CD14-positive monocyte (primary cell): ENCODE data around the gene LIN7A. TPM values are rescaled to one million over a fixed set of nuclear protein-coding genes. Genes with fewer than 3 reads are reported as not detected.
A peak's percentile ranks its signal among the peaks of the same experiment; 100 is the strongest.

ENCODE experiments used
- DNase-seq, 3 donors: peaks; one replicate each; pipeline ENCODE4 v3.0.0-alpha.2; 2011 to 2022
- H2AFZ ChIP-seq: 2 replicates; pipeline ENCODE4 v1.6.0; 2012; ENCODE audit warnings: mild to moderate bottlenecking, low read depth, low read length, inconsistent platforms; ENCODE audit not compliant: insufficient read depth, poor library complexity, severe bottlenecking
- H3K27ac ChIP-seq, 2 donors: 1 replicate in 1 of 2; 2 replicates in 1 of 2; pipeline ENCODE4 v1.5.1; 2012 to 2013; ENCODE audit warnings: low read length in 2 of 2, control low read depth in 1 of 2, inconsistent platforms in 1 of 2, low read depth in 1 of 2, mild to moderate bottlenecking in 1 of 2
- H3K27me3 ChIP-seq, 2 donors: one replicate each; pipeline versions ENCODE4 v1.6.0 to v1.6.1; 2011 to 2013; ENCODE audit warnings: low read length in 2 of 2; ENCODE audit not compliant: control insufficient read depth in 2 of 2, insufficient read depth in 2 of 2
- H3K36me3 ChIP-seq, 2 donors: replicated peaks in 1 of 2; 1 replicate in 1 of 2; 2 replicates in 1 of 2; pipeline versions ENCODE4 v1.5.1 to v1.6.1; 2012 to 2013; ENCODE audit warnings: low read length in 2 of 2, control low read depth in 1 of 2, inconsistent platforms in 1 of 2, mild to moderate bottlenecking in 1 of 2; ENCODE audit not compliant: insufficient read depth in 2 of 2, control insufficient read depth in 1 of 2
- H3K4me1 ChIP-seq, 2 donors: 1 replicate in 1 of 2; 2 replicates in 1 of 2; pipeline versions ENCODE4 v1.5.1 to v1.6.1; 2012 to 2013; ENCODE audit warnings: low read length in 2 of 2, control low read depth in 1 of 2, inconsistent platforms in 1 of 2, mild to moderate bottlenecking in 1 of 2, moderate library complexity in 1 of 2; ENCODE audit not compliant: insufficient read depth in 2 of 2, control insufficient read depth in 1 of 2
- H3K4me2 ChIP-seq: replicated peaks from 2 replicates; pipeline ENCODE3; 2012; ENCODE audit warnings: low read length, moderate library complexity, mild to moderate bottlenecking; ENCODE audit not compliant: poor library complexity, severe bottlenecking; ENCODE audit errors: extremely low read depth
- H3K4me3 ChIP-seq, 3 experiments: fragments of 200-600 bp in 1 of 3; sonication (generic) in 1 of 3; replicated peaks in 1 of 3; 1 replicate in 2 of 3; 2 replicates in 1 of 3; pipeline ENCODE4 v1.5.1; 2011 to 2013; ENCODE audit warnings: low read length in 3 of 3, mild to moderate bottlenecking in 3 of 3, control low read depth in 2 of 3, low read depth in 2 of 3, inconsistent platforms in 1 of 3, moderate library complexity in 1 of 3
- H3K79me2 ChIP-seq: 2 replicates; pipeline ENCODE4 v1.6.0; 2012; ENCODE audit warnings: mild to moderate bottlenecking, control low read depth, inconsistent platforms, low read length, moderate library complexity; ENCODE audit not compliant: insufficient read depth
- H3K9ac ChIP-seq: 2 replicates; pipeline ENCODE4 v1.6.0; 2017; ENCODE audit warnings: low read length, mild to moderate bottlenecking; ENCODE audit not compliant: insufficient read depth, poor library complexity, severe bottlenecking
- H3K9me3 ChIP-seq, 2 donors: replicated peaks in 1 of 2; 1 replicate in 1 of 2; 2 replicates in 1 of 2; pipeline versions ENCODE4 v1.5.1 to v1.6.1; 2012 to 2013; ENCODE audit warnings: low read length in 2 of 2, control low read depth in 1 of 2; ENCODE audit not compliant: control insufficient read depth in 1 of 2, insufficient read depth in 1 of 2
- H4K20me1 ChIP-seq: 2 replicates; pipeline ENCODE4 v1.6.0; 2012; ENCODE audit warnings: mild to moderate bottlenecking, low read length, control low read depth, moderate library complexity; ENCODE audit not compliant: insufficient read depth
- H3K27ac Mint-ChIP-seq, 7 donors: one replicate each; pipeline ENCODE4 v1.8.0; 2020; ENCODE audit warnings: mild to moderate bottlenecking in 7 of 7, mixed read lengths in 7 of 7, moderate library complexity in 6 of 7, inconsistent platforms in 2 of 7
- H3K27me3 Mint-ChIP-seq, 3 donors: one replicate each; pipeline ENCODE4 v1.8.0; 2021 to 2022; ENCODE audit warnings: low read depth in 3 of 3, mild to moderate bottlenecking in 3 of 3, mixed read lengths in 3 of 3, moderate library complexity in 3 of 3, inconsistent platforms in 1 of 3
- H3K36me3 Mint-ChIP-seq, 2 donors: one replicate each; pipeline ENCODE4 v1.8.0; 2020; ENCODE audit warnings: mixed read lengths in 2 of 2, inconsistent platforms in 1 of 2, mild to moderate bottlenecking in 1 of 2
- H3K4me1 Mint-ChIP-seq: one replicate; pipeline ENCODE4 v1.8.0; 2020; ENCODE audit warnings: mild to moderate bottlenecking, mixed read lengths
- H3K4me3 Mint-ChIP-seq, 2 donors: one replicate each; pipeline ENCODE4 v1.8.0; 2020; ENCODE audit warnings: mild to moderate bottlenecking in 2 of 2, mixed read lengths in 2 of 2, moderate library complexity in 1 of 2
- H3K9me3 Mint-ChIP-seq, 7 donors: one replicate each; pipeline ENCODE4 v1.8.0; 2020 to 2022; ENCODE audit warnings: mixed read lengths in 7 of 7, mild to moderate bottlenecking in 6 of 7, moderate library complexity in 6 of 7, inconsistent platforms in 2 of 7
- CTCF ChIP-seq: fragments of 200-600 bp; IDR thresholded peaks from one replicate; pipeline ENCODE4 v1.8.0; 2022; ENCODE audit warnings: antibody characterized with exemption, mild to moderate bottlenecking
- WGBS: methylation state at CpG from one replicate; pipeline ENCODE4 v1.1.5; 2013; ENCODE audit warnings: missing lambda C conversion rate; ENCODE audit not compliant: insufficient coverage; 5-methylcytosine and 5-hydroxymethylcytosine counted together
- intact Hi-C, 2 donors: fragments of 100-400 bp; cut with micrococcal nuclease; formaldehyde crosslinking; loops; one replicate each; pipeline versions ENCODE4 v1.15.0 to v1.15.1; 2023
- polyA plus RNA-seq, 3 donors: library from polyadenylated mRNA; depleted of rRNA in 1 of 3; unstranded in 2 of 3; stranded (reverse) in 1 of 3; fragments of 300-500 nt in 2 of 3; fragments of >200 nt in 1 of 3; fragmentation: Illumina TruSeq in 2 of 3; gene quantifications; 1 replicate in 2 of 3; 2 replicates in 1 of 3; pipeline ENCODE4 v1.2.3, GENCODE V29; 2012 to 2021

The LIN7A gene
- polyA plus RNA-seq, 3 donors: 8.0 to 16.6 (median 15.2) TPM

GRCh38 chr12:80979816-80980215 lies 42.1 kb upstream of the LIN7A start:
- H3K4me1 Mint-ChIP-seq: no peaks in the 10 kb centered on the region
- peaks cover 0 to 5% (median 0%) of the 10 kb centered on the region in 3 donors for H3K27me3 Mint-ChIP-seq
- intact Hi-C loops: no loop called here
- no peaks in the 10 kb centered on the region for H3K36me3 Mint-ChIP-seq
- H3K27ac ChIP-seq: no peak overlapping the region
- H3K4me3 Mint-ChIP-seq: peak overlapping the region in 1 of 2 donors; percentile 16
- peaks cover 0 to 6% (median 0%) of the 10 kb centered on the region in 7 donors for H3K9me3 Mint-ChIP-seq
- H2AFZ ChIP-seq: no peak overlapping the region
- no peak for TF ChIP-seq CTCF
- H3K4me2 ChIP-seq: no peak overlapping the region
- no peak overlapping the region for H3K27ac Mint-ChIP-seq
- H3K79me2 ChIP-seq: no peaks in the 10 kb centered on the region
- no peaks in the 10 kb centered on the region for H3K27me3 ChIP-seq
- H4K20me1 ChIP-seq: no peaks in the 10 kb centered on the region
- no peak overlapping the region for H3K4me3 ChIP-seq
- no peak for DNase-seq
- no peak overlapping the region for H3K9ac ChIP-seq
- WGBS: no CpG with 5 or more reads among the region's 6 CpGs
- no peaks in the 10 kb centered on the region for H3K9me3 ChIP-seq
- H3K4me1 ChIP-seq: no peaks in the 10 kb centered on the region
- no peaks in the 10 kb centered on the region for H3K36me3 ChIP-seq

- H3K4me3 ChIP-seq: no peak overlapping the region
- no peaks in the 10 kb centered on the region for H3K36me3 ChIP-seq
- peaks cover 0 to 6% (median 0%) of the 10 kb centered on the region in 7 donors for H3K9me3 Mint-ChIP-seq
- peaks cover 0 to 5% (median 0%) of the 10 kb centered on the region in 3 donors for H3K27me3 Mint-ChIP-seq
- no peak overlapping the region for H3K27ac Mint-ChIP-seq
- H3K4me2 ChIP-seq: no peak overlapping the region
- H3K79me2 ChIP-seq: no peaks in the 10 kb centered on the region
- H3K27me3 ChIP-seq: no peaks in the 10 kb centered on the region
- H3K9ac ChIP-seq: no peak overlapping the region
- no peaks in the 10 kb centered on the region for H3K4me1 ChIP-seq
- no peaks in the 10 kb centered on the region for H3K4me1 Mint-ChIP-seq
- no peaks in the 10 kb centered on the region for H3K9me3 ChIP-seq
- no CpG with 5 or more reads among the region's 3 CpGs for WGBS
- H2AFZ ChIP-seq: no peak overlapping the region
- no peak overlapping the region for H3K4me3 Mint-ChIP-seq
- no peaks in the 10 kb centered on the region for H3K36me3 Mint-ChIP-seq
- intact Hi-C loops: no loop called here
- no peaks in the 10 kb centered on the region for H4K20me1 ChIP-seq
- TF ChIP-seq CTCF: no peak
- DNase-seq: no peak
- H3K27ac ChIP-seq: no peak overlapping the region
Measured at GRCh38 chr12:80979251-80979650, 41.5 kb upstream of the LIN7A start.
